Ishikawa (cell line): ENCODE measurements around the gene PDXDC1.

Experiments
- CEBPB ChIP-seq: IDR thresholded peaks from 2 replicates; pipeline ENCODE4 v1.6.1; 2012
- EP300 ChIP-seq: IDR thresholded peaks from 2 replicates; pipeline ENCODE4 v1.6.1; 2012; ENCODE audit warnings: borderline replicate concordance
- REST ChIP-seq: IDR thresholded peaks from 2 replicates; pipeline ENCODE4 v1.6.1; 2012; ENCODE audit warnings: low read depth, mild to moderate bottlenecking

DNA sequence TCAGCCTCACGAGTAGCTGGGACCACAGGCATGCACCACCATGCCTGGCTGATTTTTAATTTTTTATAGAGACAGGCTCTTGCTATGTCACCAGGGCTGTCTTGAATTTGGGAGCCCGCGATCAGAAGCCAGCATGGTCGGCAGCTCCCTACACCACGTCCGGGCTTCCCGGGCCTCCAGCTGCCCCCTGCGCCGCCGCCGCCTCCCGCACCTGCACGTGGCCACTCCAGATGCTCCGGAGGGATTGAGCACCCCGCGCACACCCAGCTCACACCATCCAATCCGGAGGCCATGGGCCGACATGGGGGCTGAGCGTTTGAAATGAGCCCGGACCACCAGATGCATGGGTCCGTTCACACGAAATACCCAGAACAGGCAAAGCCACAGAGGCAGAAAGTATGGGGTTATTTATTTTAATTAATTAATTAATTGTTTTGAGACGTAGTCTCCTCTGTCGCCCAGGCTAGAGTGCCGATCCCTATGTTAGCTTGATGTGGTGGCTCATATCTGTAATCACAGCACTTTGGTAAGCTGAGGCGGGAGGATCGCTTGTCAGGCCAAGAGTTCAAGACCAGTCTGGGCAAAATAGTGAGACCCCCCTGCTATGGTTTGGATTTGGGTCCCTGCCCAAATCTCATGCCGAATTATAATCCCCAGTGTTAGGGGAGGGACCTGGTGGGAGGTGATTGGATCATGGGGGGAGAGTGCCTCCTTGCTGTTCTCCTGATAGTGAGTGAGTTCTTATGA lies 17.1 kb upstream of the PDXDC1 start:
- TF ChIP-seq EP300 (no peak), REST (no peak), CEBPB (no peak)
